ENCODE results near the gene TAB2. TPM values are rescaled to one million over a fixed set of nuclear protein-coding genes. Genes with fewer than 3 reads are reported as not detected.

The TAB2 gene
- total and polyA plus RNA-seq, 2 of the 8 experiments (the other 6 are each of a cell fraction or from before 2014, with no cell fraction given): 40.4 to 63.0 TPM

GRCh38 chr6:149405823-149406765 lies 88.6 kb downstream of the TAB2 start:
- Histone ChIP-seq H3K4me3 (ENCODE audit: extremely low read depth in 1 of 4, insufficient read depth in 2 of 4, low read depth in 3 of 4, low read length in 4 of 4) (no peak overlapping the region), H3K9ac (replicated peaks in 1 of 4; ENCODE audit: extremely low read depth in 1 of 4, low read depth in 3 of 4, low read length in 3 of 4) (no peak overlapping the region), H3K23me2 (ENCODE audit: low read depth, low read length) (no peaks in the 10 kb centered on the region), H4K8ac (ENCODE audit: extremely low read depth, insufficient read depth, low read length) (no peak overlapping the region), H3K14ac (ENCODE audit: insufficient read length) (no peak overlapping the region), H2AK5ac (ENCODE audit: low read depth, low read length) (no peak overlapping the region), H3K4me1 (replicated peaks in 1 of 4; ENCODE audit: control insufficient read depth in 3 of 4, insufficient read depth in 4 of 4, low read length in 3 of 4) (no peaks in the 10 kb centered on the region), H4K91ac (replicated peaks; ENCODE audit: insufficient read length, low read length) (no peak overlapping the region), H3K36me3 (ENCODE audit: control insufficient read depth in 2 of 4, insufficient read depth in 4 of 4, low read length in 3 of 4) (peaks cover 4 to 28% (median 13%) of the 10 kb centered on the region in 4 experiments), H3K79me1 (ENCODE audit: low read depth, low read length) (no peaks in the 10 kb centered on the region), H3K56ac (replicated peaks; ENCODE audit: insufficient read length, low read depth, low read length) (no peak overlapping the region), H2BK12ac (ENCODE audit: low read depth, low read length) (no peak overlapping the region), H3K4me2 (ENCODE audit: insufficient read depth in 1 of 2, low read depth in 2 of 2, low read length in 2 of 2) (no peak overlapping the region), H4K5ac (ENCODE audit: insufficient read length, low read depth, low read length) (no peak overlapping the region), H2BK5ac (ENCODE audit: low read depth, low read length) (no peak overlapping the region), H3K27me3 (replicated peaks in 1 of 4; ENCODE audit: control insufficient read depth in 3 of 4, extremely low read depth in 1 of 4, insufficient read depth in 3 of 4, low read length in 3 of 4) (no peaks in the 10 kb centered on the region), H2BK15ac (ENCODE audit: low read length) (no peak overlapping the region), H3K9me3 (ENCODE audit: insufficient read depth in 2 of 2, low read depth in 1 of 2, low read length in 1 of 2) (no peaks in the 10 kb centered on the region), H4K20me1 (replicated peaks in 1 of 2; ENCODE audit: control insufficient read depth in 1 of 2, insufficient read depth in 2 of 2, low read length in 2 of 2) (peaks cover 0 to 2% of the 10 kb centered on the region in 2 experiments), H3K4ac (replicated peaks; ENCODE audit: insufficient read length, low read depth, low read length) (no peak overlapping the region), H2BK120ac (replicated peaks; ENCODE audit: low read depth, low read length) (no peak overlapping the region), H3K27ac (ENCODE audit: low read depth, low read length) (no peak overlapping the region), H2AFZ (ENCODE audit: low read length) (no peak overlapping the region), H3K23ac (ENCODE audit: insufficient read length) (no peak overlapping the region), H2BK20ac (ENCODE audit: low read length) (no peak overlapping the region), H3K18ac (ENCODE audit: extremely low read depth, low read length) (no peak overlapping the region), H3K79me2 (ENCODE audit: control insufficient read depth in 1 of 2, insufficient read depth in 2 of 2, low read length in 2 of 2) (no peaks in the 10 kb centered on the region)
- POLR2A ChIA-PET (ENCODE audit: partially characterized antibody): interaction anchor here (0.6 kb wide), 1 partner anchor 316 kb away, joined by 3 read pairs; no protein-coding TSS in a partner anchor
- DNase-seq (ENCODE audit: low read depth in 1 of 2, low spot score in 2 of 2) (no peak), FAIRE-seq (no peak)
- CTCF ChIA-PET (ENCODE audit: partially characterized antibody): interaction anchor here (0.6 to 1.0 kb wide), 2 partner anchors 9 to 117 kb away, joined by 3 to 4 read pairs; no protein-coding TSS in a partner anchor
- 90% methylated on average over 5 of the region's 5 CpGs; no CpG with 5 or more reads in 1 of the 2 experiments for WGBS, 2 experiments (ENCODE audit: extremely low coverage in 1 of 2, insufficient coverage in 1 of 2, insufficient read length in 1 of 2, insufficient replicate concordance in 2 of 2, low coverage in 1 of 2, low lambda C conversion rate in 2 of 2, missing lambda C conversion rate in 1 of 2)
- no peak for TF ChIP-seq RBBP5 (IDR thresholded peaks at IDR 0.05; ENCODE audit: borderline replicate concordance, low read depth, low read length)
- no peak for TF ChIP-seq NANOG (IDR thresholded peaks at IDR 0.05; ENCODE audit: insufficient read depth, low read depth, low read length, poor library complexity, severe bottlenecking)
- TF ChIP-seq SP2 (IDR thresholded peaks at IDR 0.05; ENCODE audit: low read length): no peak
- no peak for TF ChIP-seq SAP30 (IDR thresholded peaks at IDR 0.05; ENCODE audit: insufficient read depth, insufficient replicate concordance, low read length)
- no peak for TF ChIP-seq GABPA (IDR thresholded peaks at IDR 0.05; ENCODE audit: borderline replicate concordance, insufficient read depth, low read length)
- TF ChIP-seq SIRT6 (IDR thresholded peaks at IDR 0.05; ENCODE audit: low read length): no peak
- no peak for TF ChIP-seq KDM4A (IDR thresholded peaks at IDR 0.05; ENCODE audit: low read depth, low read length, severe bottlenecking)
- no peak for TF ChIP-seq PHF8 (conservative IDR thresholded peaks at IDR 0.05; ENCODE audit: low read depth, low read length)
- no peak for TF ChIP-seq POLR2AphosphoS5 (IDR thresholded peaks at IDR 0.05; ENCODE audit: low read depth, low read length)
- no peak for TF ChIP-seq SP4 (IDR thresholded peaks at IDR 0.05; ENCODE audit: low read length)
- TF ChIP-seq KDM5A (IDR thresholded peaks at IDR 0.05; ENCODE audit: low read length): no peak
- no peak for TF ChIP-seq SUZ12 (IDR thresholded peaks at IDR 0.05; ENCODE audit: low read length)
